PFSK-1 (cell line): ENCODE data around the gene ZNF652.

Experiments
- FOXP2 ChIP-seq: optimal IDR thresholded peaks from 2 replicates; pipeline ENCODE3; 2011; ENCODE audit warnings: borderline replicate concordance, control low read depth, inconsistent platforms; ENCODE audit not compliant: insufficient read depth; ENCODE audit errors: extremely low read length, extremely low read depth
- POLR2AphosphoS5 ChIP-seq: IDR thresholded peaks from 2 replicates; pipeline ENCODE4 v1.6.1; 2012; ENCODE audit warnings: low read depth, mild to moderate bottlenecking, control low read depth, low read length, moderate library complexity
- REST ChIP-seq, 2 experiments: IDR thresholded peaks; 2 replicates each; pipeline versions ENCODE4 v1.6.1 to v1.8.0; 2011 to 2012; ENCODE audit warnings: low read depth in 2 of 2, low read length in 2 of 2, control low read depth in 1 of 2, inconsistent platforms in 1 of 2, mild to moderate bottlenecking in 1 of 2, moderate library complexity in 1 of 2; ENCODE audit not compliant: insufficient read depth in 1 of 2
- SIN3A ChIP-seq: IDR thresholded peaks from 2 replicates; pipeline ENCODE4 v1.6.1; 2012; ENCODE audit warnings: mild to moderate bottlenecking, low read length, moderate library complexity, borderline replicate concordance; ENCODE audit not compliant: insufficient read depth
- TAF1 ChIP-seq: IDR thresholded peaks from 2 replicates; pipeline ENCODE4 v1.6.1; 2012; ENCODE audit warnings: low read length, control low read depth, borderline replicate concordance; ENCODE audit not compliant: insufficient read depth

ZNF652 gene

DNA sequence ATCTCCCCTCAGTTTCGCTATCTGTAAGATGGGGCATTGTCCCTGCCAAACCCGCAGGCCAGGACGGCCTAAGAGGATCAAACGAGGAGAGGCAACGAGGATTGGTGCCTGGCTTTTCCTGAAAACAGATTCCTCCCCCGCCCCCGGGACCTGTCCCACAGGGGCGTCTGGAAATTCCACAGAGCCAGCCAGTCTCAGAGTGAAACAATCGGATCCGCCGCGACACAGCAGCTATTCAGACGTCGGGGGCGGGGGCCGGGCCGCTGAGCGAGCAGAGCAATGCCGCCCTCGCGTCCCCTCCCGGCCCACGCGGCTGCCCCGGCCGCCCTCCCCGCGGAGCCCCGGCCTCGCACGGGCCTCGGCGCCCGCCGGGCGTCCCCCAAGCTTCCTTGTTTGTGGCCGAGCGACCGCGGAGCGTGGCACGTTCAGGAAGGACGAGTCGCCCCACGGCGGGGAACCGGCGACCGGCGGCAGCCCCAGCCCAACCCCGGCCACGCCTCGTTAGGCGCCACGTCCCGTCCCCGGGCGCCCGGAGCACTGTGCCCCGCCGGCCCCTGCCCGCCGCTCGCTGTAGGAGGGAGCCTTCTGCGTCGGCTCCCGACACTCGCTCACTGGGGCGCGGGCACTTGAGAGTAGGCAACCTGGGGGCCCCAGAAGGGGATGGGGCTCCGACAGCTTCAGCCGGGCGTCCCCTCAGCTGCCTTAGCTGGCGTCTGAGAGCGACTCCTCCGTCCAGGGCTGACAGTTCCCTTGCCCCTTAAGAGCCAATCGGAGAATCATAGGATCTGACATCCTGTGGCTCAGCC lies 101.8 kb downstream of the ZNF652 start:
- TF ChIP-seq FOXP2 (no peak), REST (IDR thresholded peaks at IDR 0.05; ENCODE audit: insufficient read depth in 1 of 2, low read depth in 2 of 2, low read length in 2 of 2) (no peak; a peak in 1 of 4 replicates), TAF1 (no peak), POLR2AphosphoS5 (no peak; the same call in 1 of the 2 replicates), SIN3A (no peak)

DNA sequence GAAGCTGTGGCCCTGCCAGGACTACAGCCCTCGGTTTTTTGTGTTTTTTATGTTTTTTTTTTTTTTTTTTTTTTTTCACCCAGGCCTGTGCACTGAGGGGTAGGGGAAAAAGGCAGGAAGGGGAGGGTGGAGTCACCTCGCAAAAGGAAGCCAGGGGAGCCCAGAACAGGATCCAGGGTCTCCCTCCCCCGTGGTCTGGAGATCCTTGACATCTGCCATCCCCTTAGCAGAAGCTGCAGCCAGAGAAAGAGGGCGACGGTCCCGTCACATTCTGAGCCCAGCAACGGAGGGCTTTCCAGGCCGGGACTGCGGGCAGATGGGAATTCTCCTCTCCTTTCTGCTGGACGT lies 102.4 kb downstream of the ZNF652 start:
- TF ChIP-seq FOXP2 (no peak), SIN3A (no peak), TAF1 (no peak), REST (IDR thresholded peaks at IDR 0.05; ENCODE audit: insufficient read depth in 1 of 2, low read depth in 2 of 2, low read length in 2 of 2) (no peak), POLR2AphosphoS5 (no peak)

DNA sequence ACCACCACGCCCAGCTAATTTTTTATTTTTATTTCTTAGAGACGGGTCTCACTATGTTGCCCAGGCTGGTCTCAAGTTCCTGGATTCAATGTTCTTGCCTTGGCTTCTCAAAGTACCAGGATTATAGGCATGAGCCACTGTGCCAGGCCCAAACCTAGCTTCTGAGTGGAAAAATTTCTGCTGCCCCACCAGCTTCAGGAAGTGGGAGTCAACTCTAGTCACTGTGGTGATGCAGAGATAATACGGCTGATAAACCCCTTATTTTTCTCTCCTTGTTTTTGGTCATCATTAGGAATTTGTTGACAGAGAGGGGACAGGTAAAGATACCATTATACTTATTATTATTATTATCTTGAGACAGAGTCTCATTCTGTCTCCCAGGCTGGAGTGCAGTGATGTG lies 103.7 kb downstream of the ZNF652 start:
- no peak for TF ChIP-seq POLR2AphosphoS5
- no peak for TF ChIP-seq FOXP2
- TF ChIP-seq TAF1, result no peak
- no peak for TF ChIP-seq REST (IDR thresholded peaks at IDR 0.05; ENCODE audit: insufficient read depth in 1 of 2, low read depth in 2 of 2, low read length in 2 of 2)
- TF ChIP-seq SIN3A, result no peak

DNA sequence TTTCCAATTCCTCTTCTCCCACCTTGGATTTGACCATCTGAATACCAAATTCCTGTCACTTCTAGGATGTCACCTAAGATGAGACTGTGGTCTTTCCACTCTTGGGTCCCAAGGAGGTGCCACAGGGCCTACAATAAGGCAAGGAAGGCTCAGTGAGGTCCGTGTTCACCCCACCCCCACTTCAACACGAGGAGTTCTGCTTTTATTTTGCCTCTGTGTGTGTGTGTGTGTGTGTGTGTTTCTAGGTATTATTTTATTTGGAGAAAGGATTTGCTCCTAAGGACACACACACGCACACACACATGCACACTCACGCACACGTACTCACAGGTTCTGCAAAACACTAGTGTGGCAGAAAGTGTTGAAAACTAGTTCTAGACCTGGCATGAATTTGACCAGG lies 106.9 kb downstream of the ZNF652 start:
- TF ChIP-seq FOXP2, result no peak
- no peak for TF ChIP-seq TAF1
- TF ChIP-seq POLR2AphosphoS5, result no peak
- no peak for TF ChIP-seq SIN3A
- no peak for TF ChIP-seq REST (IDR thresholded peaks at IDR 0.05; ENCODE audit: insufficient read depth in 1 of 2, low read depth in 2 of 2, low read length in 2 of 2)
